ENCODE data around the gene RDH14.

The RDH14 gene

DNA sequence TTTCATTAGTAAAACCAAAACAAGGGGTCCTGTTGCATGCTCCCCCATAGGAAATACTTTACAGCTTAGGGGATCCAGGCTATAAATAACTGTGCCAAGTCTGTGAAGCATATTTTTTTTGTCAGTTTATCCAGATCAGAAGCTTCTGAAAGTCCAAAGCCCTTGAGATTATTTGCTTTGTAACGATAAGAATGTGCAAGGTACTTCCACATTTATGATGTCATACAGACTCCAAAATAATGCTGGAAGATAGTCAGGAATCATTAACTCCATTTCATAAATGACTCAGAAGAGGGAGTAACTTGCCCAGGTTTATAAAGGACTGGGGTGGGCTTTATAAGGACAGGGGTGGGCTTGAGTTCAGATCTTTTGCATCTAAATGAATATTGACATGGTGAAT is 29.3 kb downstream of the RDH14 start:
- no peaks in the 10 kb centered on the region for H3K27me3 ChIP-seq (ENCODE audit: insufficient read depth, poor library complexity, severe bottlenecking)
- no peak overlapping the region for H3K27ac ChIP-seq (replicated peaks)
- TF ChIP-seq, protein P1, sequence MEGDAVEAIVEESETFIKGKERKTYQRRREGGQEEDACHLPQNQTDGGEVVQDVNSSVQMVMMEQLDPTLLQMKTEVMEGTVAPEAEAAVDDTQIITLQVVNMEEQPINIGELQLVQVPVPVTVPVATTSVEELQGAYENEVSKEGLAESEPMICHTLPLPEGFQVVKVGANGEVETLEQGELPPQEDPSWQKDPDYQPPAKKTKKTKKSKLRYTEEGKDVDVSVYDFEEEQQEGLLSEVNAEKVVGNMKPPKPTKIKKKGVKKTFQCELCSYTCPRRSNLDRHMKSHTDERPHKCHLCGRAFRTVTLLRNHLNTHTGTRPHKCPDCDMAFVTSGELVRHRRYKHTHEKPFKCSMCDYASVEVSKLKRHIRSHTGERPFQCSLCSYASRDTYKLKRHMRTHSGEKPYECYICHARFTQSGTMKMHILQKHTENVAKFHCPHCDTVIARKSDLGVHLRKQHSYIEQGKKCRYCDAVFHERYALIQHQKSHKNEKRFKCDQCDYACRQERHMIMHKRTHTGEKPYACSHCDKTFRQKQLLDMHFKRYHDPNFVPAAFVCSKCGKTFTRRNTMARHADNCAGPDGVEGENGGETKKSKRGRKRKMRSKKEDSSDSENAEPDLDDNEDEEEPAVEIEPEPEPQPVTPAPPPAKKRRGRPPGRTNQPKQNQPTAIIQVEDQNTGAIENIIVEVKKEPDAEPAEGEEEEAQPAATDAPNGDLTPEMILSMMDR (IDR thresholded peaks at IDR 0.05; ENCODE audit: insufficient read depth, low read length), result no peak
- TF ChIP-seq, protein P2, sequence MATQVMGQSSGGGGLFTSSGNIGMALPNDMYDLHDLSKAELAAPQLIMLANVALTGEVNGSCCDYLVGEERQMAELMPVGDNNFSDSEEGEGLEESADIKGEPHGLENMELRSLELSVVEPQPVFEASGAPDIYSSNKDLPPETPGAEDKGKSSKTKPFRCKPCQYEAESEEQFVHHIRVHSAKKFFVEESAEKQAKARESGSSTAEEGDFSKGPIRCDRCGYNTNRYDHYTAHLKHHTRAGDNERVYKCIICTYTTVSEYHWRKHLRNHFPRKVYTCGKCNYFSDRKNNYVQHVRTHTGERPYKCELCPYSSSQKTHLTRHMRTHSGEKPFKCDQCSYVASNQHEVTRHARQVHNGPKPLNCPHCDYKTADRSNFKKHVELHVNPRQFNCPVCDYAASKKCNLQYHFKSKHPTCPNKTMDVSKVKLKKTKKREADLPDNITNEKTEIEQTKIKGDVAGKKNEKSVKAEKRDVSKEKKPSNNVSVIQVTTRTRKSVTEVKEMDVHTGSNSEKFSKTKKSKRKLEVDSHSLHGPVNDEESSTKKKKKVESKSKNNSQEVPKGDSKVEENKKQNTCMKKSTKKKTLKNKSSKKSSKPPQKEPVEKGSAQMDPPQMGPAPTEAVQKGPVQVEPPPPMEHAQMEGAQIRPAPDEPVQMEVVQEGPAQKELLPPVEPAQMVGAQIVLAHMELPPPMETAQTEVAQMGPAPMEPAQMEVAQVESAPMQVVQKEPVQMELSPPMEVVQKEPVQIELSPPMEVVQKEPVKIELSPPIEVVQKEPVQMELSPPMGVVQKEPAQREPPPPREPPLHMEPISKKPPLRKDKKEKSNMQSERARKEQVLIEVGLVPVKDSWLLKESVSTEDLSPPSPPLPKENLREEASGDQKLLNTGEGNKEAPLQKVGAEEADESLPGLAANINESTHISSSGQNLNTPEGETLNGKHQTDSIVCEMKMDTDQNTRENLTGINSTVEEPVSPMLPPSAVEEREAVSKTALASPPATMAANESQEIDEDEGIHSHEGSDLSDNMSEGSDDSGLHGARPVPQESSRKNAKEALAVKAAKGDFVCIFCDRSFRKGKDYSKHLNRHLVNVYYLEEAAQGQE (IDR thresholded peaks at IDR 0.05; ENCODE audit: insufficient replicate concordance, low read depth), result no peak
- no peak for TF ChIP-seq POLR2AphosphoS5 (IDR thresholded peaks at IDR 0.05; ENCODE audit: low read depth)
- no peak for TF ChIP-seq GABPA (IDR thresholded peaks at IDR 0.05; ENCODE audit: low read depth)
- TF ChIP-seq SPI1 (IDR thresholded peaks at IDR 0.05; ENCODE audit: borderline replicate concordance, low read depth), result no peak
- no peak overlapping the region for H3K4me3 ChIP-seq (replicated peaks; ENCODE audit: insufficient read depth, low read length)
- no peak for DNase-seq (ENCODE audit: low read depth in 1 of 2, low spot score in 1 of 2)

DNA sequence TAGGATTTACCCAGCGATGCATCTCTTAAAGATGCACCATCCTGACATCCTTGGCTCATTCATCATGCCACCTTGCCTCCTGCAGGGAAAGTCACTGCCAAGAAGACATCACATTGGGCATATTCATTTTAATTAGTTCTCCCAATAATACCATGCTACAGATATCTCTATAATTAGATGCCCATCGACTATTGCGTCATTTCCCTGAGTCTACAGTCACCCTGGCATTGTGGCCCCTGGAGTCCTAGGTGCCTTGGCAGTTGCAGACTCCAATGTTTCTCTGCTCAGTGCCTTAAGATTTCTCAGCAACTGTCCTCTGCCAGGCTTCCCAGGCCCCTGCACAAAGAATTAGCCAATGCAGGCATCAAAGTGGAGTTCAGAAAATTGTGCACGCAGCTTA is 32.6 kb downstream of the RDH14 start:
- H3K4me3 ChIP-seq (replicated peaks; ENCODE audit: insufficient read depth, low read length), result no peak overlapping the region
- TF ChIP-seq POLR2AphosphoS5 (IDR thresholded peaks at IDR 0.05; ENCODE audit: low read depth), result no peak
- TF ChIP-seq, protein P1 (IDR thresholded peaks at IDR 0.05; ENCODE audit: insufficient read depth, low read length), result no peak
- TF ChIP-seq, protein P2 (IDR thresholded peaks at IDR 0.05; ENCODE audit: insufficient replicate concordance, low read depth), result no peak
- TF ChIP-seq GABPA (IDR thresholded peaks at IDR 0.05; ENCODE audit: low read depth), result no peak
- no peak for TF ChIP-seq SPI1 (IDR thresholded peaks at IDR 0.05; ENCODE audit: borderline replicate concordance, low read depth)
- no peak overlapping the region for H3K27ac ChIP-seq (replicated peaks)
- DNase-seq (ENCODE audit: low read depth in 1 of 2, low spot score in 1 of 2), result no peak
- H3K27me3 ChIP-seq (ENCODE audit: insufficient read depth, poor library complexity, severe bottlenecking), result no peaks in the 10 kb centered on the region

DNA sequence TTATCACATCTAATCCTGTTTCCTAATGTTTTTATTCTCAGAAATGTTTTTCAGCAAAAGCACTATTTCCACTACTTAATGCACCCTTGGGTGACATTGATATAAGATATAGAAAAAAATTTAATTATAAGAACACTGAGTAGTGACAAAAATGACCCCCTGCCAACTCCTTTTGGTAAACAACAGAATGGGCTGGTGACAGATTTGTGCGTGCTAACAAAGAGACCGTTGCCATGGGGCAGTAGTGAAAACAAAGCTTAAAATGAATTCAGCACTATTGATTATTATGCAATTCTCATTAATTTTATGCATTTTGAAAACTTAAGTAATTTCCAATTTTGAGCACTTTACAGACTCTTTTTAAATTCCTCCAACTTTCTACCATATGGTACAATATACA is 33.1 kb downstream of the RDH14 start:
- no peak for DNase-seq (ENCODE audit: low read depth in 1 of 2, low spot score in 1 of 2)
- TF ChIP-seq, protein P2 (IDR thresholded peaks at IDR 0.05; ENCODE audit: insufficient replicate concordance, low read depth), result no peak
- TF ChIP-seq SPI1 (IDR thresholded peaks at IDR 0.05; ENCODE audit: borderline replicate concordance, low read depth), result no peak
- TF ChIP-seq POLR2AphosphoS5 (IDR thresholded peaks at IDR 0.05; ENCODE audit: low read depth), result no peak
- TF ChIP-seq, protein P1 (IDR thresholded peaks at IDR 0.05; ENCODE audit: insufficient read depth, low read length), result no peak
- no peak for TF ChIP-seq GABPA (IDR thresholded peaks at IDR 0.05; ENCODE audit: low read depth)
- H3K27ac ChIP-seq (replicated peaks), result no peak overlapping the region
- H3K27me3 ChIP-seq (ENCODE audit: insufficient read depth, poor library complexity, severe bottlenecking), result no peaks in the 10 kb centered on the region
- H3K4me3 ChIP-seq (replicated peaks; ENCODE audit: insufficient read depth, low read length), result no peak overlapping the region
